Prostate gland (tissue), 2 donors: Measurements from ENCODE around the gene RASA1.

Experiments
- CTCF ChIP-seq, 4 experiments: fragments of 200-600 bp in 2 of 4; fragments of 450-650 bp in 2 of 4; sonication (generic) in 2 of 4; IDR thresholded peaks; 1 replicate in 3 of 4; 2 replicates in 1 of 4; pipeline ENCODE4 v1.5.1; 2016 to 2019; ENCODE audit warnings: antibody characterized with exemption in 4 of 4, mild to moderate bottlenecking in 2 of 4, moderate library complexity in 2 of 4
- POLR2A ChIP-seq: fragments of 450-650 bp; IDR thresholded peaks from one replicate; pipeline ENCODE4 v1.6.1; 2016; ENCODE audit warnings: antibody characterized with exemption, mild to moderate bottlenecking

- TF ChIP-seq CTCF (IDR thresholded peaks at IDR 0.05) (no peak), POLR2A (no peak)
Observed at GRCh38 chr5:87403899-87404298, 136.2 kb downstream of the RASA1 start.
